Measurements from ENCODE around the gene GALNT5.
"Not testable (repeated sequence)": the region's sequence is repeated elsewhere in the genome, so short reads cannot be mapped to it uniquely, and the experiment has no call there.

GALNT5 gene, protein sequence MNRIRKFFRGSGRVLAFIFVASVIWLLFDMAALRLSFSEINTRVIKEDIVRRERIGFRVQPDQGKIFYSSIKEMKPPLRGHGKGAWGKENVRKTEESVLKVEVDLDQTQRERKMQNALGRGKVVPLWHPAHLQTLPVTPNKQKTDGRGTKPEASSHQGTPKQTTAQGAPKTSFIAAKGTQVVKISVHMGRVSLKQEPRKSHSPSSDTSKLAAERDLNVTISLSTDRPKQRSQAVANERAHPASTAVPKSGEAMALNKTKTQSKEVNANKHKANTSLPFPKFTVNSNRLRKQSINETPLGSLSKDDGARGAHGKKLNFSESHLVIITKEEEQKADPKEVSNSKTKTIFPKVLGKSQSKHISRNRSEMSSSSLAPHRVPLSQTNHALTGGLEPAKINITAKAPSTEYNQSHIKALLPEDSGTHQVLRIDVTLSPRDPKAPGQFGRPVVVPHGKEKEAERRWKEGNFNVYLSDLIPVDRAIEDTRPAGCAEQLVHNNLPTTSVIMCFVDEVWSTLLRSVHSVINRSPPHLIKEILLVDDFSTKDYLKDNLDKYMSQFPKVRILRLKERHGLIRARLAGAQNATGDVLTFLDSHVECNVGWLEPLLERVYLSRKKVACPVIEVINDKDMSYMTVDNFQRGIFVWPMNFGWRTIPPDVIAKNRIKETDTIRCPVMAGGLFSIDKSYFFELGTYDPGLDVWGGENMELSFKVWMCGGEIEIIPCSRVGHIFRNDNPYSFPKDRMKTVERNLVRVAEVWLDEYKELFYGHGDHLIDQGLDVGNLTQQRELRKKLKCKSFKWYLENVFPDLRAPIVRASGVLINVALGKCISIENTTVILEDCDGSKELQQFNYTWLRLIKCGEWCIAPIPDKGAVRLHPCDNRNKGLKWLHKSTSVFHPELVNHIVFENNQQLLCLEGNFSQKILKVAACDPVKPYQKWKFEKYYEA

DNA sequence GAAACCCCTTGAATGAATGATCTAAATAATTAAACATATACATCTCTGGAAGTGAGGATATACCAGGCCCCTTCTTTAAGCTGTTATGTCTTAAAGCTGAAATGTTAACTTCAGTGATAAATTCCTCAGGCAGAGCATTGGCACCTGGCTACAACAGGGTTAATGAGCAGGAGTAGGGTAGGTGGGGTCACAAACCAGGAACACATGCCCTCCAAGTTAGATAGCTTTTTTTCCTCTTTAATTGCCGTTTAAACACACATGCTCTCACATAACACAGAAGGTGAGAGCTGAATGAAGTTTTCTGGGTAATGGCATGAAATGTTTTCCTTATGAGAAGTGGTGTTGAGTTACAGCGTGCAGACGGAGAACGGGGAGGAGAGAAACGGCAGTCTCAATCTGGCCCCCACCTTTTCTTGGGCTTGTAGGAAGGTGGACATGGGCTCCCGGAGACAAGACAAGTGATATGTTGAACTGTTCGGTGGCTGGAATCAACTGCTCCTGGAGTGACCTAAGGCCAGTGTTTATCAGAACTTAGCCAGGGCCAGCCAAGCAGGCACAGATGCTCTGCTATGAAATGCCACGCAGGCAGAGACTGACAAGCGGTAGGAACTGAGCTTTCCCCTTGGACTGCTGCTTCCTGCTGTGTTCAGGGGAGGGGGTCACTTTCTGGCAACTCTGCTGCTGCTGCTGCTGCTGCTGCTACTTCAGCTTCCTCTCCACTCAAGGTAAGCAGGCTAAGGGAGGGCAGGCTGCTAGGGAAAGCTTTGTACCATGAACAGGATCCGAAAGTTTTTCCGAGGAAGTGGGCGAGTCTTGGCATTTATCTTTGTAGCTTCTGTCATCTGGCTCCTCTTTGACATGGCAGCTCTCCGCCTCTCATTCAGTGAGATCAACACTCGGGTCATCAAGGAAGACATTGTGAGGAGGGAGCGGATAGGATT lies at the start of gene GALNT5:
GALNT5 (plus strand) TSS at position 394 of the 941 bp plus-strand sequence; CDS start at position 772, 378 bp downstream.
- DNase-seq (ENCODE audit: low spot score) = peak; percentile 8

GRCh38 chr2:157216286-157216965 lies 41.1 kb upstream of the GALNT5 start:
- no peak for DNase-seq (ENCODE audit: low spot score)

GRCh38 chr2:157217409-157217808 lies 40.1 kb upstream of the GALNT5 start:
- DNase-seq (ENCODE audit: low spot score) = no peak

DNA sequence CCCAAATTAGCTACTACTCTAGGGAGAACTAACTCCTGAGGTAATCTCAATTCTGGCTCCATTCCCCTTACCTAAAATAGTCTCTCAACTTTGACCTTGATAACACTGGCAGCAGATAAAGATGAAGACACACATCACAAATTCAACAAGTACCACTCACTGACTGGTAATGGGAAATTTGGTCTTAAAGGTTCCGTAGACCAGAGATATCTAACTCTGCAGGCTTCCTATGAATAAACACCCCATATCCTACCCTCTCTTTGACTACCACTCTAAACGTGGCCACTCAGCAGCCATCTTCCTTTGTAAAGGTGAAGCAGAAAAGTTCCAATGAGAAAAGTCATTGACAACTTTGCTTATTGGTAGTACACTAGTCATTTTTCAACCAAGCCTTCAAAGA lies 38.6 kb upstream of the GALNT5 start:
- DNase-seq (ENCODE audit: low spot score) = no peak

DNA sequence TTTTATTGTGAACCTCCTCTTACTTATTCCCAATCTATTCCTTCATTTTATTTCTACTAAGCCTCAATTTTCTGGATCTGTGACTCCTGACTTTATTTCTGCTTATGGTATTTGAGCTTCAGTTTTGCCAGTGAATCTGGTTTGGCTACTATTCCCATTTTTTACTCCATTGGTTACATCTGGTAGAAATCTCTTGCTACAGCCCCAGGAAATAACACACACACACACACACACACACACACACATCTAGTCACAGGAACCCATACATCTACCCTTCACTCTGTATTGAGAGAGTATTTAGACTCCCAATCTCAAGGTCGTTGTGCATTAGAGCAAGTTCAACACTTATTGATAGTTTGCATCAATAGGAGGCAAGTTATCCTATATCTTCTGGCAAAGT lies 37.0 kb upstream of the GALNT5 start:
- no peak for DNase-seq (ENCODE audit: low spot score)

- DNase-seq (ENCODE audit: low spot score) = no peak
Measured at GRCh38 chr2:157221394-157221988, 36.0 kb upstream of the GALNT5 start.

DNA sequence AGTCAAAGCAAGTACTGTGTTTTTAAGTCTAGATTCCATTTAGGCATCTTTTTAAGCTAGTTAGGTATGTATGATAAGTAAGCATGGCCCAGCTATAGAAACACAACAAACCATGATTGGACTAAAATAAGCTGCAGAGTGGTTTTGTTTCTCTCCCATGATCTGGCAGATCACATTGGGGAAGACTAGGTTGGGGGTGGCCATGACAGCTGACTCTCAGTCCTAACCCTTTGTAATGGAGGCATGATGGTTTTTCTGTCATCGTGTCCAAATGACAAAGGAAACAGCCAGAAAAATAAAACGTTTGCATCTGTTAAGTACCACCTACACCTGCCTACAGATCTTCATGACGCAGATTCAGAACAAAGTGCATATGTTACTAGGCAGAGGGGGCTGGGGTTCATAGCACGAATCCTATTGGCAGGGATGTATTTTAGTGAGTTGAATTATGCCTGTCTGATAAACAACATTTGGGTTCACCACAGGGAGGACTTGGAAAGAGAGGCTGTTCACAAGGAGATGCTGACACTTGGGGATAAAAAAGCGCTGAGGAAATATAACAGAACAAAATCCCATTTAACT lies 33.8 kb upstream of the GALNT5 start:
- DNase-seq (ENCODE audit: low spot score) = no peak

DNA sequence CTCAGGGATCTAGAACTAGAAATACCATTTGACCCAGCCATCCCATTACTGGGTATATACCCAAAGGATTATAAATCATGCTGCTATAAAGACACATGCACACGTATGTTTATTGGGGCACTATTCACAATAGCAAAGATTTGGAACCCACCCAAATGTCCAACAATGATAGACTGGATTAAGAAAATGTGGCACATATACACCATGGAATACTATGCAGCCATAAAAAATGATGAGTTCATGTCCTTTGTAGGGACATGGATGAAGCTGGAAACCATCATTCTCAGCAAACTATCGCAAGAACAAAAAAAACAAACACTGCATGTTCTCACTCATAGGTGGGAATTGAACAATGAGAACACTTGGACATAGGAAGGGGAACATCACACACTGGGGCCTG lies 33.1 kb upstream of the GALNT5 start:
- DNase-seq (ENCODE audit: low spot score) = not testable (repeated sequence)

GRCh38 chr2:157227592-157227991 lies 29.9 kb upstream of the GALNT5 start:
- no peak for DNase-seq (ENCODE audit: low spot score)

- no peak for DNase-seq (ENCODE audit: low spot score)
Measured at GRCh38 chr2:157228946-157229345, 28.6 kb upstream of the GALNT5 start.

GRCh38 chr2:157229572-157229971 lies 27.9 kb upstream of the GALNT5 start:
- DNase-seq (ENCODE audit: low spot score) = no peak

DNA sequence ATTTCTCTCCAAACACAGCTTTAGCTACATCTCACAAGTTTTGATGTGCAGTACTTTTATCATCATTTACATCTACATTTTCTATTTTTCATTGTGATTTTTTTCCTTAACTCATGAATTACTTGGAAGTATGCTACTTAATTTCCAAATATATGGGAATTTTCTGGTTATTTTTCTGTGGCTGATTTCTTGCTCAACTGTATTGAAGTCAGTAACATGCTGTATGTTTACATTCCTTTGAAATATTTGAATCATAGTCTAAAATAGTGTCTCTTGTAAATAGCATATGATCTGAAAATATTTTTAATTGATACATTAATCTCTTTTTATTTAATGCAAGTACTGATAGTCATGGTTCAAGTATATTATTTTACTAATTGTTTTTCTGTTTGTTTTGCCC lies 26.0 kb upstream of the GALNT5 start:
- no peak for DNase-seq (ENCODE audit: low spot score)

- DNase-seq (ENCODE audit: low spot score) = no peak
Measured at GRCh38 chr2:157233506-157233905, 24.0 kb upstream of the GALNT5 start.

DNA sequence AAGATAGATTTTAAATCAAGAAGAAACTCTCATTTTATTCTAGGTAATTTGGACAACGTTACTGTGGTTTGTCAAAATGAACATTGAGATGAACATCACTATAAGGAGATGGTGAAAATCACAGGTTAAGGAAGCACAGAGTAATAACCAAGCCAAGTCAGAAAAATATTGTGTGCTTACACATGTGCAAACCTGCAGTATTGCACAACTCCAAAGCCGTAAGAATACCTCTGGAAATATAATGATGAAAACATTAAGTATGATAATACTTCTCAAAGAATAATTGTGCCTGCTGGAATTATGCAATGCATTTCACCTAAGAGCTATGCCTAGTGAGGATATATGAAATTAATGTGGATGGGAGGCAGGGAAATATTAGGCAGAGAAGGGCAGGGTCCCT lies 21.1 kb upstream of the GALNT5 start:
- DNase-seq (ENCODE audit: low spot score) = no peak

DNA sequence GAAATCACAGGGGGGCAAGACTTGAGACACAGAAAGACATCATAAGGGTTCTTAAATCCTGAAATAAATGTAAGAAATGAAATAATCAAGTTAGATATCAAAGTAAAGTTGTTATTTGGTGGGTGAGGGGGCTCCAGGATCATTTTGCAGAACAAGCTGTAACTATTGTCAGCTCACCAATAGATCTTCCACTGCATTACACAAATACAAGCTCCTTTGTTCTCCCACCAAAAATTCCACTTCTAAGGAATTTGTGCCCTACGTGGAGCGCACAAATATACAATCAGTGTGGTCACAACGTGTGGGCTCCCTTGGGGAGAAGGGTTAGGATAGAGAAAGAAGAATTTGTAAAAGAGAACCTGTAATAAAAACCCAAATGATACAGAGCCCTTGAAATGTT lies 19.2 kb upstream of the GALNT5 start:
- DNase-seq (ENCODE audit: low spot score) = no peak

DNA sequence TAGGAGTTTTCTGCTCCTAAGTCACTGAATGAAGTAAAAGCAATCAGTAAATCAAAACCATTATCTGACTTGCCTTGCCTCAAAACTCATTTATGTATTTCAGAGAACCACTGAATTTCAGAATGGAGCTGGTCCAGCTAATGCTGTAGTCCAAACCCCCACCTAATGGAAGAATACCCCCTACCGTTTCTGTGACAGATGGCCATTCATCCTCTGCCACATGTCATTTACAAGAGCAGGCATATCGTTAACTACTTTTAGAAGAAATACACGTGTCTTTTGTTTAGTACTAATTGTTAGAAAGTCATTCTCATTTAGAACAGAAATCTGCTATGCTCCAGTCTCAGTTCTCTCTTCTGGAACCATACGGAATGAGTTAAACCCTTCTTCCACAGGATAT lies 12.8 kb upstream of the GALNT5 start:
- DNase-seq (ENCODE audit: low spot score) = no peak

DNA sequence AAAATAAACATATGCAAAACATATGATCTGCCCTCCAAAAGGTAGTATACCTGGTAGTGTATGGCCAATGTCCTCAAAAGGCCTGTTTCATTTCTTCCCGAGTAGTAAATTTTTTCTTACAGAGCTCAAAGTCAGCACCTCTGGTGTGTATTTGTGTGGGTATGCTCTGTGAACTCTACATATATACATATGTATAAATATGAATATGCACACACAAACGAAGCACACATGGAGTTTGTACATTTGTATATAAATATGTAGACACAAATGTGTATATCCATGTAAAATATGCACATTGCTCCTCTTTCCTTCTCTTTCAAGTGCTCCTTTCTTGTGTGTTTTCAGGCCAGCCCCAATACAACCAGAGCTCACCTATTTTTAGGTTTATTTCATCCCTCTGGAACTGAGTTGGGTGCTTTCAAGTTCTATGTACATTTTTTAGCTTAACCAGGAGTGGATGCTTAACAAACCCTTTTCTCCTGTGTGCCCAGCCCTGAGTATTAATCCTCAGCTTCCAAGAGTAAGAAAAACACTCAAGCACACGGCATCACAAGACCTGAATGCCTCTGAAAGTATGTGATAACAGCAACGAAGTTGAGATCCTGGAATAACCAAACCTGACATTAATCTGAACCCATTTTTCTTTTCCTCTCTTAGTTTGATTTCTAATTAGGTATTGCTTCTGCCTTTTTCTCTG lies 12.2 kb upstream of the GALNT5 start:
- no peak for DNase-seq (ENCODE audit: low spot score)

DNA sequence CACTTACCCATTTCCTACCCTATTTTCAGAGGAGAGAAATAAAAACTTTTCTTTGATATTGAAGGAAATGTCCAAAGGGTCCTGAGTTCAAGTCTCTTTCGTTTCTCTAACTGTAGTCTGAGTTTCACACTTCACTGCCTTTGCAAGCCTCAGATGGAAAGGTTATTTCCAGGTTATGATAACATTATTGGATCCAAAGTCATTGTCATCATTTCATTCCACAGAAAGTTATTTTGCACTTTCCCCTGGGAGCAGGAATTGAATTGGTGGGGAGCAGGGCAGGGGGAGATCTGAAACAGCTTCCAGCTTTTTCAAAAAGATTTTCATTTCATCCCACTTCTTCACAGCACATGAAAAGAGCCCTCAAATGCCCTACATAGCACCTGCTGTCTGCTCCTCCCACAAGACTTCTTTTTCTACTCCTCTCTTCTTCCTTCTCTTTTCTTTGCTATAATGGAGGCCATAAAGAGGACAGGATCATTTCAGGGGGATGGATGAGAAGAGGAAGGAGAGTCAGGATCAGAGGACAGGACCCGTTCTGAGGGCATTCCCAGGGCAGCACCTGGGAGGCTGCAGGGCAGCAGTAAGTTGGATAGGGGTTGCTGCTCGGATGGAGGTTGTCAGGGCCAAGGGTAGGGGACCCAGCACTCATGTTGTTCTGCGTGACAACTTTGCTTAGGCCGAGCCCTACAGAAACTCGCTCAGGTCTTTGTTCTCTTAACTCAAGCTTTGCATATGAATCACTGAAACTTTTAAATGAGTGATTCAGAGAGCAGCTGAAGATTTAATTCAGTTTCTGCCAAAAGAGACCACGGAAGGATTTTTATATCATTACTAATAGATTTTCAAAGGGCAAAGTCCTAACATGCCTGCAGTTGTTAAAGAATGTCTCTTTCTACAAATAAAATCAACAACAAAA lies 11.4 kb upstream of the GALNT5 start:
- DNase-seq (ENCODE audit: low spot score) = peak; percentile 38

All from hepatic stellate cell (primary cell).